ENCODE results near the gene RIMBP2.

Gene RIMBP2

DNA sequence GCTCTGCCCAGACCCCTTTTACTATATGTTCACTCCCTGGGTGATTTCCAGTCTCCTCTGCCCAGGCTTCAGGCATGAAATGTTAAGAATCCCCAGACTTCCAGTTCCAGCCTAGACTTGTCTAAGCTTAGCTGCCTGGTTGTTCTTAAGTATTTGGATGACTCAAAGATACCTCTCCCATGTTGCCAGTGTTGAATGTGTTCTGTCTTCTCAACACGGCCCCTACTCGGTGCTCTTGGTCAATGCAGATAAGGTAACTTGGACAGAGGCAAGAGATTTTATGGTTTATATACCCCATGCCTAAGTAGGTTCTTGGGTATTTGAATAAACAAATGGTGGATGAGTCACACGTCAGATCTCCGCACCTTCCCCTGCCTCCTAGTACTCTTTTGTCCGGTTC is 364.8 kb downstream of the RIMBP2 start:
- in situ Hi-C loops (cut with HindIII; ENCODE audit: low sequenced_read_pairs) = no loop called here

DNA sequence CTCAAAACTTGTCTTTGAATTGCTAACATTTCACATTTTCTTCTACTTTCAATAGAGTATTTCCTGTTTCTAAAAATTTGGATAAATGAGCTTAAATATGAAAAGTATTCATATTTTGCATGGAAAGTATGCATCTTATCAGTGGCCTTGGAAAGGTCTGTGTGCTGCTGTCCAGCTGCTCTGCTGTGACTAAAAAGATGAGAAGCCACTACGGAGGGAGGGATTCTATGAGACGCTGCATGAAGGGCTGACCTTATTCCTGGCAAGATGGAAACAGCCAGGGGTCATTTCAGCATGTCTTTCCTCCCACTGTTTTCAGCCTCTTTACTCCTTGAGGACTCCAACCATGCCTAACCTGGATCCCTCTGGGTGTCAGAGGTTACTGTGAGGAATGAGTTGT is 365.4 kb downstream of the RIMBP2 start:
- in situ Hi-C loops (cut with HindIII; ENCODE audit: low sequenced_read_pairs) = no loop called here

DNA sequence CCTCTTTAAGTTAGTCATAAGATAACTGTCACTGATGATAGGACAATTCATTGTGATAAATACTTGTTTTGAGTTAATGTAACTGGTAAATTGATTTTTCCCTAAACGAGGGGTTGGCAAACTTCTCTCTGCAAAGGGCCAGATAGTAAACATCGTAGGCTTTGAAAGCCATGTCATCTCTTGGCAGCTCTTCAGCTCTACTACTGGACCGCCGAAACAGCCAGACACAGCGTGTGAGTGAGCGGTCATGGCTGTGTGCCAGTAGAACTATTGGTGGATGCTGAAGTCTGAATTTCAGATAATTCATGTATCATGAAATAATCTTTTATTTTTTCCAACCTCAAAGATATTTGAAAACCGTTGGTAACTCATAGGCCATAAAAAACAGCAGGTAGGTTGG is 368.5 kb downstream of the RIMBP2 start:
- in situ Hi-C loops (cut with HindIII; ENCODE audit: low sequenced_read_pairs) = loop anchor here (25.0 kb wide), 1 partner anchor 310 kb away; no protein-coding TSS in a partner anchor
